Measurements from ENCODE around the gene NALCN.

- no peak for TF ChIP-seq POLR2A (IDR thresholded peaks at IDR 0.05)
- no peak for TF ChIP-seq CTCF (IDR thresholded peaks at IDR 0.05)
- TF ChIP-seq EP300 (IDR thresholded peaks at IDR 0.05) = no peak
Observed at GRCh38 chr13:101049166-101049850, 367.0 kb downstream of the NALCN start.
